Measurements from ENCODE around the gene UBE2I.

UBE2I gene

DNA sequence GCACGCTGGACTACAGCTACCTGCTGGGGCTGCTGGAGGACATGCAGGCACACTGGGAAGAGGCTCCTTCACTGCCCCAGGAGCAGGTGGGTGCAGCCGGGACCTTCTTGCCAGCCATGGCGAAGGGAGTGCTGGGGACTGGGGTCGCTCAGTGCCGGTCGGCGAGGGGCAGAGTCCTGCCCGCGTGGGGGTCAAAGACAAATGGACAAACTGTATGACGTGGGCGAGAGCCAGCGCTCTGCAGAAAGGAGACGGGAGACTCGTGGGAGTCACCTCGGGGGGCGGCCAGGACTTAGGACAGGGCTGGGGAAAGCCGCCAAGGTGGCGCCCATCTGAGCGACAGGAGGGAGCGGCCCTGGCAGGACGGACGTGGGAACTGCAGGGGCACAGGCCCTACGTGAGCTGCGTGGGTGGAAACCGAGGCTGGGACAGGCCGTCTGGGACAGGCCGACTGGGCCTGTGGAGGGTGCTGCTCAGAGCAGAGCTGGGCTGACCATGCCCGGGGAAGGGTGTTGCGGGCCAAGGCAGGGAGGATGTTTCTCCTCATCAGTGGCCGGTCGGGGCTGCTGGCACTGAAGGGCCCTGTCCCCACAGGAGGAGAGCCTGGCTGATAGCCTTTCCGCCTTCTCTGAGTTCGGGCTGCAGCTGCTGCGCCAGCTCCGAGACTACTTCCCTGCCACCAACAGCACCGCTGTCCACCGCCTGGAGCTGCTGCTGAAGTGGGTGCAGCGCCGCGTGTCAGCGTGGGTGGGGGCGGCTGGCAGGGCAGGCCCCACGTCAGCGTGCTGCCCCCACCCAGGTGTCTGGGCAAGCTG lies 34.2 kb downstream of the UBE2I start:
- no peak for DNase-seq (ENCODE audit: low read depth)

DNA sequence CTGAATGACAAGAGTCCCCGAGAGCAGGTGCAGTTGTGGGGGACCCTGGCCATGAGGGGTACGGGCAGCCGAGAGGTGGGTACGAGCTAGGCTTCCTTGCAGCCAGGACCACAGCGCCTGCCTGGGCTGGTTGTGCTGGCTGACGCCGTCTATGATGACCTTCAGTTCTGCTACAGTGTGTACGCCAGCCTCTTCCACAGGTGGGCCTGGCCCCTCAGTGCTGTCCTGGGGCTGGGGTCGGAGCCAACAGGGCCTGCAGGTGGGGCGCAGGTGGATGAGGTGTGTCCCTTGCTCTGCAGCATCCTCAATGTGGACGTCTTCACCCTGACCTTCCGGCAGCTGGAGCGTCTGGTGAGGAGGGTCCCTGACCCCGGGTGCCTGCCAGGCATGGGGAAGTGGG lies 35.1 kb downstream of the UBE2I start:
- no peak for DNase-seq (ENCODE audit: low read depth)

- DNase-seq (ENCODE audit: low read depth): no peak
Observed at GRCh38 chr16:1345087-1345486, 35.7 kb downstream of the UBE2I start.

DNA sequence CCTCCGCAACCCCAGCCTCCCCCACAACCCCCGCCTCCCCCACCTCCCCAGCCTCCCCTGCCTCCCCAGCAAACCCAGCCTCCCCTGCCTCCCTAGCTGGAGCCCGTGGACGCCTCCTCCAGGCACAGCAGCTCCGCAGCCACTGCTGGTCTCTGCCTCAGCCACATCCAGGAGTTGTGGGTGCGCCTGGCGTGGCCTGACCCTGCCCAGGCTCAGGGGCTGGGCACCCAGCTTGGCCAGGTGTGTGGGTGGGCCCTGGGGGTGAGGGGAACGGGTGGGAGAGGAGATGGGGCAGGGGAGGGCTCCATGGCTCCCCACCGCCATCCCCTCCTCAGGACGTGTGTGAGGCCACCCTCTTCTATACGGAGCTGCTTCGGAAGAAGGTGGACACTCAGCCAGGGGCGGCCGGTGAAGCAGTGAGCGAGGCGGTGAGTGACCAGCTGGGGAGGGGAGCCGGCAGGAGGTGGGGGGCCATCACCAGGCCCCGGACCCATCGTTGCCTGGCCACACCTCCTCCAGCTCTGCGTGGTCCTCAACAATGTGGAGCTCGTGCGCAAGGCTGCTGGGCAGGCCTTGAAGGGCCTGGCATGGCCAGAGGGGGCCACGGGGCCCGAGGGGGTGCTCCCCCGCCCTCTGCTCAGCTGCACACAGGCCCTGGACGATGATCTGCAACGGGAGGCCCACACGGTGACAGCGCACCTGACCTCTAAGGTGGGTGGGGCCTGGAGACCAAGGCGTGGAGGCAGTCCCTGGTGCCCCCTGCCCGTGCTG lies 36.4 kb downstream of the UBE2I start:
- DNase-seq (ENCODE audit: low read depth): no peak

DNA sequence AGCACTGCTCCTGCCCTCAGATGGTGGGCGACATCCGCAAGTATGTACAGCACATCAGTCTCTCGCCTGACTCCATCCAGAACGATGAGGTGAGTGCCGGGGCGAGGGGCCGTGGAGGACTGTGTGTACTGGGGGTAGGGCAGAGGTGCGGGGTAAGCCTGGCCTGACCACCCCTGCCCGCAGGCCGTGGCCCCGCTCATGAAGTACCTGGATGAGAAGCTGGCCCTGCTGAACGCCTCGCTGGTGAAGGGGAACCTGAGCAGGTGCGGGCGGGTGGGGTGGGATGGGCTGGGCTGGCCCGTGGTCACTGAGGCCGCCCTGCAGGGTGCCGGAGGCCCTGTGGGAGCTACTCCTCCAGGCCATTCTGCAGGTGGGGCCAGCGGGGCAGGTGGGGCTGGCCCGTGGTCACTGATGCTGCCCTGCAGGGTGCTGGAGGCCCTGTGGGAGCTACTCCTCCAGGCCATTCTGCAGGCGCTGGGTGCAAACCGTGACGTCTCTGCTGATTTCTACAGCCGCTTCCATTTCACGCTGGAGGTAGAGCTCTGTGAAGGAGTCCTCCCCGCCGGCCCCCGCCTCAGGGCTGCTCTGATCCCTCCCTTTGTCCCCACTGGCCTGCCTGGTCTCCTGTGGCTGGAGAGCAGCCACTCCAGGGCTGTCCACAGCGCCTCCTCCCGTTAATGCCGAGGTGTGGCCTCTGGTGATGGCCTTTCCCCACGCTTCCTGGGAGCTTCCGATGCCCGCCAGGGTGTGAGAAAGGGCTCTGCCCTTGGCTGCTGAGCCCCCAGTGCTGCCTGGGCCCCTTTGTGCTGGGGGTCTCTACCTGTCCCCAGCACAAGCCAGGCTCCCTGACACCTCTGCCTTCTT lies 37.2 kb downstream of the UBE2I start:
- DNase-seq (ENCODE audit: low read depth): no peak

GRCh38 chr16:1347286-1347855 lies 37.9 kb downstream of the UBE2I start:
- DNase-seq (ENCODE audit: low read depth): no peak

- no peak for DNase-seq (ENCODE audit: low read depth)
Observed at GRCh38 chr16:1347962-1348361, 38.5 kb downstream of the UBE2I start.

DNA sequence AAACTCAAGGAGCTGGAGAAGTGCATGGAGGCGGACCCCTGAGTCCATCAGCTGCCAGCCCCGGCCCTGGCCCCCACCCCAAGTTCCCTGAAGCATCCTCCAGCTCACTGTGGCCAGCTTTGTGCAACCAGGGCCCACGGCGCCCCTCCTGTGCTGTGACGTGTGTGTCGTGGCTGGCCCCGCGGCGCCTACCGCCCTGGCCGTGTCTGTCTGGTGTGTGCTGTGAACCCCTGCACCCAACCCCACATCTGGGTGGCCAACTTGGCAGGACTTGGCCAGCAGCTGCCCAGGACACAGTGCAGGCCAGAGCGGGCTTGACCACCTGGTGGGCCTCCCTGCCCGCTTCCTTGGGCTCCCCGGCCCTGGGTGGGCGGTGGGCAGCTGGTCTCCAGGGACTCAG lies 39.0 kb downstream of the UBE2I start:
- DNase-seq (ENCODE audit: low read depth): no peak

DNA sequence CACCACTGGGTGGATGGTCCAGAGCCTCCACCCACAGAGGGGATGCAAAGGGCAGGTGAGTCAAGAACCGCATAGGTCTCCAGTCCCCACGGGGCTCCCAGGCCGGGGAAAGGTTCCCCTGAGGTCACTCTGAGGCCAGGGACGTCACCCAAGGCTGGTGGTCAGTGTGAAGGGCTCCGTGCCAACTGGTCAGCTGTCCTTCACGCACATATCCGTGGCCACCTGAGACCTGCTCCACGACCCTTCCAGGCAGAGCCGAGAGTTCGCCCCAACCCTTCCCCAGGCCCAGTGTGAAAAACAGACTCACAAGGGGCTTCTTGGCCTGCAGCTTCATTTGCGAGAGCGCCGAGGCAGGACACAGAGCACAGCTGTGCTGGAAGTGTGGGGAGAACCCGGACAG lies 39.5 kb downstream of the UBE2I start:
- DNase-seq (ENCODE audit: low read depth): no peak

GRCh38 chr16:1349351-1349750 lies 39.9 kb downstream of the UBE2I start:
- no peak for DNase-seq (ENCODE audit: low read depth)

- no peak for DNase-seq (ENCODE audit: low read depth)
Observed at GRCh38 chr16:1349951-1350350, 40.5 kb downstream of the UBE2I start.

DNA sequence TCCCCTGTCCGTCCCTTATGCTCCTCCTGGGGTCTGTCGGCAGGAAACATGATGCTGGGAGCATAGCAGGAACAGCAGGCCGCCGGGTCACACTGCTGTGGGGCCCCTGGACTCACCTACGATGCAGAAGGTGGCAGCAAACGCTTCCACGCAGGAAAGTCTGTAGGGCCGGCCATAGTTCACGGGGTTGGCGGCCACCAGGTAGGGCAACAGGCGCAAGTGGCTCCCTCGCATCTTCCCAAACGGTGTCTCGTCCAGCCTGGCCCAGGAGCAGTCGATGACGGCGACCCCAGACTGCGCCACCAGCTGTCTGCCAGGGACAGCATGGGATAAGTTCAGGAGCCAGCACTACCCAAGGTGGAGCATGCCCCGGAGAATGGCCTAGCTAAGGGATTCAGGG lies 41.3 kb downstream of the UBE2I start:
- no peak for DNase-seq (ENCODE audit: low read depth)

DNA sequence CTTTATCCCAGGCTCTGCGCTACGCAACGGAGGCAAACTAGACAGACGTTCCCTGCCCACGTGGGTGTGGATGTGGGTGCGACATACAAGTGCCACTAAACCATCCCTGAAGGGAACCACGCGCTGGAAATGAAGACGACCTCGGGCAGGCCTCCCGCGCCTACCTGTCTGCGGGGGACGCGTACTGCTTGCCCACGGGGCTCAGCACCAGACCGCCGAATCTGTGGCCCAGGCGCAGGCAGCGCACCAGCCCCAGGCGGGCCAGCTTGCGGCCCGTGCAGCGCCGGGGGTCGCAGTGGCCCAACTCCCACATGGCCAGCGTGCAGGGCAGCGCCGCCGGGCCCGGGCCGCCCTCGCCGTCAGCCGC lies 41.8 kb downstream of the UBE2I start:
- no peak for DNase-seq (ENCODE audit: low read depth)

GRCh38 chr16:1351582-1352362 lies 42.3 kb downstream of the UBE2I start, which contains the start of the genes GNPTG and TSR3:
GNPTG (plus strand) TSS chr16:1351931; CDS start chr16:1351966, 35 bp downstream.
TSR3 (minus strand) TSS chr16:1351878; CDS start chr16:1351804, 74 bp downstream.
- DNase-seq (ENCODE audit: low read depth): peak; percentile 71

DNA sequence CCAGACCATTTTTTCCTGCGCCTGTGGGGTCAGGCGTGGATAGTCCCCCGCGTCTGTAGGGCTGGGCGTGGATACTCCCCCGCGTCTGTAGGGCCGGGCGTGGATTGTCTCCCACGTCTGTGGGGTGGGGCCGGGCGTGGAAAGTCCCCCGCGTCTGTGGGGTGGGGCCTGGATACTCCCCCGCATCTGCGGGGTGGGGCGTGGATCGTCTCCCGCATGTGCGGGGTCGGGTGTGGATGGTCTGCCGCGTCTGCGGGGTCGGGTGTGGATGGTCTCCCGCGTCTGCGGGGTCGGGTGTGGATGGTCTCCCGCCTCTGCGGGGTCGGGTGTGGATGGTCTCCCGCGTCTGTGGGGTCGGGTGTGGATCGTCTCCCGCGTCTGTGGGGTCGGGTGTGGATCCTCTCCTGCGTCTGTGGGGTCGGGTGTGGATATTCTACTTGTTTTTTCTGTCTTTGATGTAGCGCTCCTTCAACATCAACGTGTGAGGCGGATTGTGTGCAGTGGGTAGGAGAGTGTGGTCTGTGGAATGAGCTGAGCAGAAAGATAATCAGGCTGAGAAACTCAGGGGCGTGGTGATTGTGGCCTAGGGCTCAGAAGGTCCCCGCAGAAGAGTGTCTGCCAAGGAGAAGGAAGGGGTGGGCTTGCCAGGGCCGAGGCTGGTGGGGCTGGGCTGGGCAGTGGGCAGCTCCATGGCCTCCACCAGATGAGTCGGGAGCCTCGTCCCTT lies 45.5 kb downstream of the UBE2I start:
- no peak for DNase-seq (ENCODE audit: low read depth)

DNA sequence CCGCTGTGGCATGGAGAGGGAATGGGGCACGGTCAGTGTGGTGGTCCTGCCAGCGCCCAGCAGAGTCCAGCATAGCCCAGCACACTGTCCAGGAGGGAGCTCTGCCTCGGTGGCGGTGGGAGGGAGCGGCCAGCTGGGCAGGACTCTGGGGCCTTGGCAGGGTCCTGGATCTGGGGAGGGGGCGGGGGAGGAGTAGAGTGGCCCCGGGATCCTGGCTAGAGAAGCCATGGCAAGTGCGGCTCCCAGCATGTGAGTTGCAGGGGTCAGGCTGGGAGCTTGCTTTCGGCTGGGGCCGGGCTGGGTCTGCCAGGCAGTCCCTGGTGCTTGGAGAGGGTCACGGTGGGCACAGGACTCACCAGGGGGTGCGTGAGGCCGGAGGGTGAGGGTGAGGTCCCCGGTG lies 46.2 kb downstream of the UBE2I start:
- DNase-seq (ENCODE audit: low read depth): no peak

DNA sequence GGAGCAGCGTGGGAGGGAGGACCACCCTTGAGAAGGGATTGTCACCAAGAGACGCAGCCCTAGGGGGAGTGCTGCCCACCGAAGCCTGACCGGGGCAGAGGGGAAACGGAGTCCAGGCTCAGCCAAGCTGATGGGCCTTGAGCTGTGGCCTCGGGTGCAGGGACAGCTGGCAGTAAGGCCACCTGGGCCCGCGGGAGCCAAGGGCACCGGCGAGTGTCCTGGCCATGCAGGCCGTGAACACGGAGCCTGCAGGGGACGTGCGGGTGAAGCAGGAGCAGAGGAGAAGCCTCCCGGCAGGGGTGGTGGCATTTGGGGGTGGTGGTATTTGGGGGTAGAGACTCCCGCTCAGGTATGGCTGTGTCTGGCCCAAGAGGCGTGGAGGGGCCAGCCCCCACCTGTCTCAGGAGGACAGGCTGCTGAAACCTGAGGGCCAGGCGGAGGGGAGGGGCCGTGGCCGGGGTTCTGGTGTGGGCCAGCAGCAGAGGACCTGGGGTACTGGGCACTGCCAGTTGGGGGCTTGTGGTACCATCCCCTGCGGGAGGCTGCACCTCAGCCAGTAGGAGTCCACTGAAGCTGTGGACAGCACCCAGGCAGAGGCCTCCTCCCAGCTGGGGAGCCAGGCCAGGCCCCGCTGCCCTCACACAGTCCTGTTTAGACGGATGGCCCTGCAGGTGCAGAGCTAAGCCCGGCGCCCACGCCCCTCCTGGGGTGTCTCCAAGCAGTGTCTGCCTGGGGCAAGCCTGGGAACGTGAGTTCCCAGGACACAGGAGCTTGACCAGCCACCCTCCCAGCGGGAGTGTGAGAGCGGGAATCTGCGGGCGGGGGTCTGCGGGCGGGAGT lies 46.8 kb downstream of the UBE2I start:
- no peak for DNase-seq (ENCODE audit: low read depth)

- DNase-seq (ENCODE audit: low read depth): no peak
Observed at GRCh38 chr16:1357906-1358566, 48.6 kb downstream of the UBE2I start.
